Liver (tissue), 3 donors: ENCODE data around the gene MYLK3.
A peak's percentile ranks its signal among the peaks of the same experiment; 100 is the strongest.

ENCODE experiments used
- CTCF ChIP-seq: fragments of 150-350 bp; IDR thresholded peaks from 2 replicates; pipeline ENCODE4 v1.5.1; 2017; ENCODE audit warnings: improper control_type of control experiment, low read depth, low read length; ENCODE audit not compliant: missing input control
- RAD21 ChIP-seq, 2 donors: IDR thresholded peaks; 2 replicates each; pipeline ENCODE4 v1.6.1; 2016; ENCODE audit warnings: antibody characterized with exemption in 2 of 2, mild to moderate bottlenecking in 2 of 2
- SP1 ChIP-seq: IDR thresholded peaks from 2 replicates; pipeline ENCODE4 v1.6.1; 2018; ENCODE audit warnings: antibody characterized with exemption, mild to moderate bottlenecking
- donor health status: healthy.
- donor health status: healthy.

- TF ChIP-seq RAD21 (IDR thresholded peaks at IDR 0.05) (no peak), CTCF (no peak), SP1 (peak; percentile 59)
Measured at GRCh38 chr16:46789499-46790414, 41.6 kb upstream of the MYLK3 start.
